Neural cell (in vitro differentiated cells): ENCODE results near the gene TTC21B. TPM values are rescaled to one million over a fixed set of nuclear protein-coding genes. Genes with fewer than 3 reads are reported as not detected.

Experiments used
- H2AFZ ChIP-seq: fragments of 200-600, 300-800 bp; sonication (generic), shearing (Covaris generic); 2 replicates; pipeline ENCODE4 v1.6.0; 2014; ENCODE audit warnings: low read depth, mild to moderate bottlenecking, antibody characterized with exemption, low read length, moderate library complexity
- H3F3A ChIP-seq: fragments of 200-600 bp; shearing (Covaris generic); 2 replicates; pipeline ENCODE4 v1.6.1; 2016; ENCODE audit warnings: mild to moderate bottlenecking, moderate library complexity, mixed read lengths, antibody characterized with exemption, low read length; ENCODE audit not compliant: insufficient read depth, poor library complexity, severe bottlenecking
- H3K27ac ChIP-seq: fragments of 200-600, 300-800 bp; sonication (generic), shearing (Covaris generic); 2 replicates; pipeline ENCODE4 v1.5.1; 2014; ENCODE audit warnings: mild to moderate bottlenecking, low read length, moderate library complexity
- H3K27me3 ChIP-seq: fragments of 300-800, 200-600 bp; sonication (generic), shearing (Covaris generic); 2 replicates; pipeline ENCODE4 v1.6.0; 2014; ENCODE audit warnings: mild to moderate bottlenecking, low read depth, low read length, moderate library complexity; ENCODE audit not compliant: insufficient read depth
- H3K36me3 ChIP-seq: fragments of 300-800, 200-600 bp; sonication (generic), shearing (Covaris generic); 2 replicates; pipeline ENCODE4 v1.5.1; 2014; ENCODE audit warnings: mild to moderate bottlenecking, antibody characterized with exemption, low read length, moderate library complexity; ENCODE audit not compliant: insufficient read depth
- H3K4me2 ChIP-seq: fragments of 300-800, 200-600 bp; sonication (generic), shearing (Covaris generic); 2 replicates; pipeline ENCODE4 v1.6.0; 2014; ENCODE audit warnings: mild to moderate bottlenecking, low read length
- H3K4me3 ChIP-seq: fragments of 300-800, 200-600 bp; sonication (generic), shearing (Covaris generic); 2 replicates; pipeline ENCODE4 v1.5.1; 2014; ENCODE audit warnings: mild to moderate bottlenecking, low read length, moderate library complexity
- H3K79me2 ChIP-seq: fragments of 200-600 bp; shearing (Covaris generic); replicated peaks from 2 replicates; pipeline ENCODE4 v1.6.0; 2014; ENCODE audit warnings: mild to moderate bottlenecking, low read length, moderate library complexity; ENCODE audit not compliant: insufficient read depth
- H3K9ac ChIP-seq: fragments of 300-800, 200-600 bp; sonication (generic), shearing (Covaris generic); 2 replicates; pipeline ENCODE4 v1.6.1; 2016; ENCODE audit warnings: mild to moderate bottlenecking, low read length, mixed read lengths
- H3K9me2 ChIP-seq: fragments of 200-600 bp; shearing (Covaris generic); 2 replicates; pipeline ENCODE4 v1.6.1; 2016; ENCODE audit warnings: mild to moderate bottlenecking, low read length, mixed read lengths; ENCODE audit not compliant: insufficient read depth
- H3K9me3 ChIP-seq: fragments of 200-600, 300-800 bp; sonication (generic), shearing (Covaris generic); 2 replicates; pipeline ENCODE4 v1.6.1; 2016; ENCODE audit warnings: mild to moderate bottlenecking, mixed run types, low read length, moderate library complexity, mixed read lengths
- H4K20me1 ChIP-seq: fragments of 200-600 bp; shearing (Covaris generic); 2 replicates; pipeline ENCODE4 v1.6.1; 2016; ENCODE audit warnings: mild to moderate bottlenecking, mixed run types; ENCODE audit not compliant: insufficient read depth
- EP300 ChIP-seq: fragments of 450-650 bp; conservative IDR thresholded peaks from 2 replicates; pipeline ENCODE4 v1.6.1; 2014; ENCODE audit warnings: antibody characterized with exemption, mild to moderate bottlenecking, moderate library complexity; ENCODE audit not compliant: poor library complexity, severe bottlenecking
- EZH2 ChIP-seq: fragments of 200-600, 300-800 bp; shearing (Covaris generic), sonication (generic); IDR thresholded peaks from 2 replicates; pipeline ENCODE4 v1.6.1; 2014; ENCODE audit warnings: antibody characterized with exemption, low read length, borderline replicate concordance, mild to moderate bottlenecking; ENCODE audit not compliant: insufficient read depth, poor library complexity, severe bottlenecking
- MXI1 ChIP-seq: fragments of 450-650 bp; conservative IDR thresholded peaks from 2 replicates; pipeline ENCODE4 v1.6.1; 2014; ENCODE audit warnings: antibody characterized with exemption, mild to moderate bottlenecking; ENCODE audit not compliant: poor library complexity, severe bottlenecking
- POLR2AphosphoS5 ChIP-seq: IDR thresholded peaks from 2 replicates; pipeline ENCODE4 v1.6.1; 2012
- RAD21 ChIP-seq: fragments of 450-650 bp; conservative IDR thresholded peaks from 2 replicates; pipeline ENCODE4 v1.6.1; 2014; ENCODE audit warnings: antibody characterized with exemption, mild to moderate bottlenecking, moderate library complexity
- REST ChIP-seq: IDR thresholded peaks from 2 replicates; pipeline ENCODE4 v1.6.1; 2012; ENCODE audit warnings: borderline replicate concordance
- SMC3 ChIP-seq: fragments of 450-650 bp; conservative IDR thresholded peaks from 2 replicates; pipeline ENCODE4 v1.6.1; 2014; ENCODE audit warnings: antibody characterized with exemption, mild to moderate bottlenecking, moderate library complexity; ENCODE audit not compliant: poor library complexity
- TAF1 ChIP-seq: IDR thresholded peaks from 2 replicates; pipeline ENCODE4 v1.6.1; 2012; ENCODE audit warnings: low read depth
- polyA plus RNA-seq: library from polyadenylated mRNA; depleted of rRNA; stranded (reverse); fragments of >200 nt; gene quantifications from 2 replicates; pipeline ENCODE4 v1.2.3, GENCODE V29; 2014
- TF ChIP-seq, protein P1 (sequence below): fragments of 450-650 bp; IDR thresholded peaks from 2 replicates; pipeline ENCODE4 v1.5.1; 2014; ENCODE audit warnings: antibody characterized with exemption, mild to moderate bottlenecking, moderate library complexity; ENCODE audit not compliant: poor library complexity, severe bottlenecking

The TTC21B gene
- polyA plus RNA-seq, 1 donor from 2014 or later: 31.1 TPM

- Histone ChIP-seq H3K79me2 (no peaks in the 10 kb centered on the region), H2AFZ (no peak overlapping the region), H3F3A (no peaks in the 10 kb centered on the region), H3K27me3 (no peaks in the 10 kb centered on the region), H3K9me2 (no peaks in the 10 kb centered on the region), H3K36me3 (no peaks in the 10 kb centered on the region), H3K27ac (no peak overlapping the region), H3K4me3 (no peak overlapping the region), H3K4me2 (no peak overlapping the region), H3K9me3 (no peaks in the 10 kb centered on the region), H3K9ac (no peak overlapping the region), H4K20me1 (no peaks in the 10 kb centered on the region)
- TF ChIP-seq TAF1 (no peak), EZH2 (no peak), SMC3 (no peak), REST (no peak), POLR2AphosphoS5 (no peak)
Measured at GRCh38 chr2:165969227-165969626, 15.7 kb upstream of the TTC21B start.

- Histone ChIP-seq H3K4me3 (no peak overlapping the region), H3K4me2 (no peak overlapping the region), H3K36me3 (no peaks in the 10 kb centered on the region), H3K9me3 (no peaks in the 10 kb centered on the region), H3K27me3 (no peaks in the 10 kb centered on the region), H3K9me2 (no peaks in the 10 kb centered on the region), H3K9ac (no peak overlapping the region), H3F3A (no peaks in the 10 kb centered on the region), H3K79me2 (no peaks in the 10 kb centered on the region), H3K27ac (no peak overlapping the region), H2AFZ (no peak overlapping the region), H4K20me1 (no peaks in the 10 kb centered on the region)
- no peak for TF ChIP-seq EP300
- TF ChIP-seq, protein P1, sequence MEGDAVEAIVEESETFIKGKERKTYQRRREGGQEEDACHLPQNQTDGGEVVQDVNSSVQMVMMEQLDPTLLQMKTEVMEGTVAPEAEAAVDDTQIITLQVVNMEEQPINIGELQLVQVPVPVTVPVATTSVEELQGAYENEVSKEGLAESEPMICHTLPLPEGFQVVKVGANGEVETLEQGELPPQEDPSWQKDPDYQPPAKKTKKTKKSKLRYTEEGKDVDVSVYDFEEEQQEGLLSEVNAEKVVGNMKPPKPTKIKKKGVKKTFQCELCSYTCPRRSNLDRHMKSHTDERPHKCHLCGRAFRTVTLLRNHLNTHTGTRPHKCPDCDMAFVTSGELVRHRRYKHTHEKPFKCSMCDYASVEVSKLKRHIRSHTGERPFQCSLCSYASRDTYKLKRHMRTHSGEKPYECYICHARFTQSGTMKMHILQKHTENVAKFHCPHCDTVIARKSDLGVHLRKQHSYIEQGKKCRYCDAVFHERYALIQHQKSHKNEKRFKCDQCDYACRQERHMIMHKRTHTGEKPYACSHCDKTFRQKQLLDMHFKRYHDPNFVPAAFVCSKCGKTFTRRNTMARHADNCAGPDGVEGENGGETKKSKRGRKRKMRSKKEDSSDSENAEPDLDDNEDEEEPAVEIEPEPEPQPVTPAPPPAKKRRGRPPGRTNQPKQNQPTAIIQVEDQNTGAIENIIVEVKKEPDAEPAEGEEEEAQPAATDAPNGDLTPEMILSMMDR: no peak
- TF ChIP-seq POLR2AphosphoS5: no peak
- TF ChIP-seq SMC3: no peak
- no peak for TF ChIP-seq REST
- no peak for TF ChIP-seq MXI1
- no peak for TF ChIP-seq EZH2
- no peak for TF ChIP-seq TAF1
- no peak for TF ChIP-seq RAD21
Measured at GRCh38 chr2:165967746-165968145, 14.2 kb upstream of the TTC21B start.
